ENCODE results near the gene HDAC4. TPM values are rescaled to one million over a fixed set of nuclear protein-coding genes. Genes with fewer than 3 reads are reported as not detected.

The HDAC4 gene
- total and polyA plus RNA-seq, 2 of the 8 experiments (the other 6 are each of a cell fraction or from before 2014, with no cell fraction given) = 15.4 to 31.5 TPM

- Histone ChIP-seq H4K8ac (ENCODE audit: extremely low read depth, insufficient read depth, low read length) (no peak overlapping the region), H2BK20ac (ENCODE audit: low read length) (no peak overlapping the region), H3K4me3 (ENCODE audit: extremely low read depth in 1 of 4, insufficient read depth in 2 of 4, low read depth in 3 of 4, low read length in 4 of 4) (no peak overlapping the region), H3K79me1 (ENCODE audit: low read depth, low read length) (no peaks in the 10 kb centered on the region; the same call in 1 of the 2 replicates), H3K23ac (ENCODE audit: insufficient read length) (no peak overlapping the region), H2AK5ac (ENCODE audit: low read depth, low read length) (no peak overlapping the region), H3K9ac (replicated peaks in 1 of 4; ENCODE audit: extremely low read depth in 1 of 4, low read depth in 3 of 4, low read length in 3 of 4) (no peak overlapping the region), H2BK120ac (replicated peaks; ENCODE audit: low read depth, low read length) (no peak overlapping the region), H3K27ac (ENCODE audit: low read depth, low read length) (no peak overlapping the region), H4K5ac (ENCODE audit: insufficient read length, low read depth, low read length) (no peak overlapping the region), H2BK5ac (ENCODE audit: low read depth, low read length) (no peak overlapping the region), H2AFZ (ENCODE audit: low read length) (no peak overlapping the region), H3K56ac (replicated peaks; ENCODE audit: insufficient read length, low read depth, low read length) (no peak overlapping the region), H3K23me2 (ENCODE audit: low read depth, low read length) (no peaks in the 10 kb centered on the region), H3K4ac (replicated peaks; ENCODE audit: insufficient read length, low read depth, low read length) (no peak overlapping the region), H4K91ac (replicated peaks; ENCODE audit: insufficient read length, low read length) (no peak overlapping the region), H3K18ac (ENCODE audit: extremely low read depth, low read length) (no peak overlapping the region), H3K36me3 (ENCODE audit: control insufficient read depth in 2 of 4, insufficient read depth in 4 of 4, low read length in 3 of 4) (peaks cover 0 to 20% (median 6%) of the 10 kb centered on the region in 4 experiments; a peak in 5 of 8 replicates), H2BK15ac (ENCODE audit: low read length) (no peak overlapping the region), H3K4me1 (replicated peaks in 1 of 4; ENCODE audit: control insufficient read depth in 3 of 4, insufficient read depth in 4 of 4, low read length in 3 of 4) (no peaks in the 10 kb centered on the region; a peak in 1 of 7 replicates), H2BK12ac (ENCODE audit: low read depth, low read length) (no peak overlapping the region), H3K27me3 (replicated peaks in 1 of 4; ENCODE audit: control insufficient read depth in 3 of 4, extremely low read depth in 1 of 4, insufficient read depth in 3 of 4, low read length in 3 of 4) (no peaks in the 10 kb centered on the region), H4K20me1 (replicated peaks in 1 of 2; ENCODE audit: control insufficient read depth in 1 of 2, insufficient read depth in 2 of 2, low read length in 2 of 2) (no peaks in the 10 kb centered on the region), H3K4me2 (ENCODE audit: insufficient read depth in 1 of 2, low read depth in 2 of 2, low read length in 2 of 2) (no peak overlapping the region), H3K14ac (ENCODE audit: insufficient read length) (no peak overlapping the region), H3K79me2 (ENCODE audit: control insufficient read depth in 1 of 2, insufficient read depth in 2 of 2, low read length in 2 of 2) (no peaks in the 10 kb centered on the region), H3K9me3 (ENCODE audit: insufficient read depth in 2 of 2, low read depth in 1 of 2, low read length in 1 of 2) (peaks cover 23 to 26% of the 10 kb centered on the region in 2 experiments; a peak in 3 of 4 replicates)
- 98% methylated on average over 15 of the region's 26 CpGs; no CpG with 5 or more reads in 1 of the 2 experiments for WGBS, 2 experiments (ENCODE audit: extremely low coverage in 1 of 2, insufficient coverage in 1 of 2, insufficient read length in 1 of 2, insufficient replicate concordance in 2 of 2, low coverage in 1 of 2, low lambda C conversion rate in 2 of 2, missing lambda C conversion rate in 1 of 2)
- DNase-seq (ENCODE audit: low read depth in 1 of 2, low spot score in 2 of 2) (no peak), FAIRE-seq (no peak)
- TF ChIP-seq HDAC2 (IDR thresholded peaks at IDR 0.05; ENCODE audit: borderline replicate concordance in 1 of 2, low read depth in 2 of 2, low read length in 2 of 2) = no peak
- TF ChIP-seq SIX5 (IDR thresholded peaks at IDR 0.05; ENCODE audit: low read depth, low read length) = no peak
- TF ChIP-seq HDAC6 (IDR thresholded peaks at IDR 0.05; ENCODE audit: low read depth, low read length) = no peak
- TF ChIP-seq EGR1 (IDR thresholded peaks at IDR 0.05; ENCODE audit: borderline replicate concordance, low read depth, low read length) = no peak
- TF ChIP-seq ATF3 (IDR thresholded peaks at IDR 0.05; ENCODE audit: insufficient read depth, low read depth, low read length) = no peak
- TF ChIP-seq SAP30 (IDR thresholded peaks at IDR 0.05; ENCODE audit: insufficient read depth, insufficient replicate concordance, low read length) = no peak
- no peak for TF ChIP-seq NRF1 (IDR thresholded peaks at IDR 0.05; ENCODE audit: low read depth, low read length)
- TF ChIP-seq TBP (IDR thresholded peaks at IDR 0.05; ENCODE audit: low read depth, low read length) = no peak
- TF ChIP-seq SIRT6 (IDR thresholded peaks at IDR 0.05; ENCODE audit: low read length) = no peak
- TF ChIP-seq RNF2 (IDR thresholded peaks at IDR 0.05; ENCODE audit: borderline replicate concordance, low read depth, low read length, missing control alignments, poor library complexity, severe bottlenecking) = no peak
- no peak for TF ChIP-seq JUN (IDR thresholded peaks at IDR 0.05; ENCODE audit: low read depth, low read length)
- TF ChIP-seq TEAD4 (IDR thresholded peaks at IDR 0.05; ENCODE audit: low read depth, low read length) = no peak
- no peak for TF ChIP-seq TCF12 (IDR thresholded peaks at IDR 0.05; ENCODE audit: low read depth, low read length)
- no peak for TF ChIP-seq SP2 (IDR thresholded peaks at IDR 0.05; ENCODE audit: low read length)
- POLR2A ChIA-PET (ENCODE audit: partially characterized antibody) = no interaction called here
- CTCF ChIA-PET (ENCODE audit: partially characterized antibody) = interaction anchor here (1.2 kb wide), 1 partner anchor 15 kb away, joined by 3 read pairs; no protein-coding TSS in a partner anchor
Measured at GRCh38 chr2:239178954-239179353, 221.9 kb downstream of the HDAC4 start.

Measured in H1 (cell line).